H1 (cell line): ENCODE measurements around the gene MYOG. TPM values are rescaled to one million over a fixed set of nuclear protein-coding genes. Genes with fewer than 3 reads are reported as not detected.

Experiments
- CTCF ChIA-PET: fragments of 300-600 bp; sonication (Branson Sonifier 250); formaldehyde crosslinking; loops from one replicate; lab custom pipeline; 2021; ENCODE audit not compliant: partially characterized antibody; lab: Charles Lee
- POLR2A ChIA-PET: fragments of 300-600 bp; sonication (Branson Sonifier 250); formaldehyde crosslinking; loops from one replicate; lab custom pipeline; 2021; ENCODE audit warnings: inconsistent platforms; ENCODE audit not compliant: partially characterized antibody; lab: Charles Lee
- DNase-seq, 2 experiments: peaks; one replicate each; pipeline versions ENCODE4 v3.0.0 to v3.0.0-alpha.2; 2010 to 2022; ENCODE audit warnings: low spot score in 2 of 2, low read depth in 1 of 2, mixed read lengths in 1 of 2
- FAIRE-seq: peaks from 2 replicates; lab custom pipeline; 2011; peaks lifted over from hg19 to GRCh38; lab: Jason Lieb, UNC
- H2AFZ ChIP-seq: 2 replicates; pipeline ENCODE4 v1.8.1; 2012; ENCODE audit warnings: low read length, inconsistent platforms
- H2AK5ac ChIP-seq: 2 replicates; pipeline ENCODE4 v1.6.1; 2013; ENCODE audit warnings: low read depth, low read length
- H2BK120ac ChIP-seq: replicated peaks from 2 replicates; pipeline ENCODE3; 2013; ENCODE audit warnings: low read depth, low read length, inconsistent platforms
- H2BK12ac ChIP-seq: 2 replicates; pipeline ENCODE4 v1.6.1; 2013; ENCODE audit warnings: low read depth, low read length
- H2BK15ac ChIP-seq: 2 replicates; pipeline ENCODE4 v1.6.1; 2013; ENCODE audit warnings: low read length
- H2BK20ac ChIP-seq: 2 replicates; pipeline ENCODE4 v1.6.1; 2013; ENCODE audit warnings: low read length
- H2BK5ac ChIP-seq: 2 replicates; pipeline ENCODE4 v1.6.1; 2013; ENCODE audit warnings: low read depth, low read length
- H3K14ac ChIP-seq: 2 replicates; pipeline ENCODE4 v1.6.1; 2013; ENCODE audit warnings: inconsistent platforms; ENCODE audit not compliant: insufficient read length
- H3K18ac ChIP-seq: 2 replicates; pipeline ENCODE4 v1.6.1; 2013; ENCODE audit warnings: low read length; ENCODE audit errors: extremely low read depth
- H3K23ac ChIP-seq: 2 replicates; pipeline ENCODE4 v1.6.1; 2013; ENCODE audit warnings: inconsistent platforms; ENCODE audit not compliant: insufficient read length
- H3K23me2 ChIP-seq: 2 replicates; pipeline ENCODE4 v1.6.1; 2013; ENCODE audit warnings: low read depth, low read length
- H3K27ac ChIP-seq: 2 replicates; pipeline ENCODE4 v1.6.1; 2011; ENCODE audit warnings: low read depth, low read length, inconsistent platforms
- H3K27me3 ChIP-seq, 4 experiments: replicated peaks in 1 of 4; 1 replicate in 1 of 4; 2 replicates in 3 of 4; pipeline versions ENCODE4 v1.6.1 to v1.8.1; 2011 to 2013; ENCODE audit warnings: low read length in 3 of 4, mild to moderate bottlenecking in 3 of 4, inconsistent platforms in 2 of 4, mixed read lengths in 2 of 4, moderate library complexity in 1 of 4; ENCODE audit not compliant: control insufficient read depth in 3 of 4, insufficient read depth in 3 of 4; ENCODE audit errors: extremely low read depth in 1 of 4
- H3K36me3 ChIP-seq, 4 experiments: 2 replicates each; pipeline versions ENCODE4 v1.6.1 to v1.8.1; 2011 to 2013; ENCODE audit warnings: mild to moderate bottlenecking in 4 of 4, low read length in 3 of 4, moderate library complexity in 2 of 4, control low read depth in 1 of 4, inconsistent platforms in 1 of 4; ENCODE audit not compliant: insufficient read depth in 4 of 4, control insufficient read depth in 2 of 4
- H3K4ac ChIP-seq: replicated peaks from 2 replicates; pipeline ENCODE3; 2013; ENCODE audit warnings: low read length, low read depth, mixed read lengths, inconsistent platforms; ENCODE audit not compliant: insufficient read length
- H3K4me1 ChIP-seq, 4 experiments: replicated peaks in 1 of 4; 1 replicate in 1 of 4; 2 replicates in 3 of 4; pipeline versions ENCODE4 v1.6.1 to v1.8.1; 2011 to 2013; ENCODE audit warnings: low read length in 3 of 4, inconsistent platforms in 2 of 4, mixed read lengths in 1 of 4; ENCODE audit not compliant: insufficient read depth in 4 of 4, control insufficient read depth in 3 of 4
- H3K4me2 ChIP-seq, 2 experiments: 2 replicates each; pipeline versions ENCODE4 v1.6.1 to v1.8.1; 2011 to 2013; ENCODE audit warnings: low read depth in 2 of 2, low read length in 2 of 2, control low read depth in 1 of 2, inconsistent platforms in 1 of 2, mild to moderate bottlenecking in 1 of 2; ENCODE audit not compliant: insufficient read depth in 1 of 2
- H3K4me3 ChIP-seq, 4 experiments: fragments of 200-600, 300-600 bp in 1 of 4; sonication (generic), shearing (Covaris generic), sonication (Bioruptor Twin) in 1 of 4; 2 replicates each; pipeline versions ENCODE4 v1.5.1 to v1.8.1; 2011 to 2016; ENCODE audit warnings: low read length in 4 of 4, low read depth in 3 of 4, control low read depth in 2 of 4, inconsistent platforms in 2 of 4, mild to moderate bottlenecking in 2 of 4, mixed read lengths in 1 of 4, moderate library complexity in 1 of 4; ENCODE audit not compliant: insufficient read depth in 2 of 4; ENCODE audit errors: extremely low read depth in 1 of 4
- H3K56ac ChIP-seq: replicated peaks from 2 replicates; pipeline ENCODE3; 2013; ENCODE audit warnings: low read depth, mild to moderate bottlenecking, mixed read lengths, low read length, inconsistent platforms; ENCODE audit not compliant: insufficient read length
- H3K79me1 ChIP-seq: 2 replicates; pipeline ENCODE4 v1.6.1; 2013; ENCODE audit warnings: low read depth, low read length, control low read depth
- H3K79me2 ChIP-seq, 2 experiments: 2 replicates each; pipeline versions ENCODE4 v1.6.1 to v1.8.1; 2012 to 2013; ENCODE audit warnings: low read length in 2 of 2, mild to moderate bottlenecking in 2 of 2, inconsistent platforms in 1 of 2; ENCODE audit not compliant: insufficient read depth in 2 of 2, control insufficient read depth in 1 of 2
- H3K9ac ChIP-seq, 4 experiments: replicated peaks in 1 of 4; 1 replicate in 1 of 4; 2 replicates in 3 of 4; pipeline versions ENCODE4 v1.6.1 to v1.8.1; 2011 to 2013; ENCODE audit warnings: low read depth in 3 of 4, low read length in 3 of 4, control low read depth in 2 of 4, mild to moderate bottlenecking in 2 of 4, moderate library complexity in 2 of 4, inconsistent platforms in 1 of 4; ENCODE audit errors: extremely low read depth in 1 of 4
- H3K9me3 ChIP-seq, 2 experiments: 2 replicates each; pipeline versions ENCODE4 v1.6.1 to v1.8.1; 2012 to 2013; ENCODE audit warnings: mild to moderate bottlenecking in 2 of 2, moderate library complexity in 2 of 2, control low read depth in 1 of 2, inconsistent platforms in 1 of 2, low read depth in 1 of 2, low read length in 1 of 2, mixed read lengths in 1 of 2; ENCODE audit not compliant: insufficient read depth in 2 of 2
- H4K20me1 ChIP-seq, 2 experiments: replicated peaks in 1 of 2; 2 replicates each; pipeline versions ENCODE3 to v1.8.1; 2011 to 2013; ENCODE audit warnings: inconsistent platforms in 2 of 2, low read length in 2 of 2, mild to moderate bottlenecking in 1 of 2; ENCODE audit not compliant: insufficient read depth in 2 of 2, control insufficient read depth in 1 of 2
- H4K5ac ChIP-seq: 2 replicates; pipeline ENCODE4 v1.6.1; 2013; ENCODE audit warnings: low read length, low read depth, mixed read lengths, inconsistent platforms; ENCODE audit not compliant: insufficient read length
- H4K8ac ChIP-seq: 2 replicates; pipeline ENCODE4 v1.8.0; 2013; ENCODE audit warnings: mild to moderate bottlenecking, moderate library complexity, low read length, inconsistent platforms; ENCODE audit not compliant: insufficient read depth; ENCODE audit errors: extremely low read depth
- H4K91ac ChIP-seq: replicated peaks from 2 replicates; pipeline ENCODE3; 2013; ENCODE audit warnings: low read length, mixed read lengths, inconsistent platforms; ENCODE audit not compliant: insufficient read length
- EGR1 ChIP-seq: IDR thresholded peaks from 2 replicates; pipeline ENCODE4 v1.6.1; 2011; ENCODE audit warnings: low read depth, low read length, borderline replicate concordance
- WGBS, 2 experiments: shearing (Covaris generic) in 1 of 2; methylation state at CpG; one replicate each; pipeline versions ENCODE4 v1.1.6 to v1.1.7; 2013 to 2015; ENCODE audit warnings: low lambda C conversion rate in 2 of 2, mixed read lengths in 2 of 2, inconsistent platforms in 1 of 2, low coverage in 1 of 2, missing lambda C conversion rate in 1 of 2; ENCODE audit not compliant: insufficient replicate concordance in 2 of 2, insufficient coverage in 1 of 2, insufficient read length in 1 of 2; ENCODE audit errors: extremely low coverage in 1 of 2, missing lambda C conversion rate in 1 of 2; 5-methylcytosine and 5-hydroxymethylcytosine counted together
- polyA plus RNA-seq, 7 experiments: library from polyadenylated mRNA; depleted of rRNA in 3 of 7; stranded (reverse) in 5 of 7; unstranded in 2 of 7; fragments of >200 nt in 5 of 7; fragments of 200-250 nt in 2 of 7; gene quantifications; 1 replicate in 5 of 7; 2 replicates in 1 of 7; 4 replicates in 1 of 7; pipeline versions ENCODE4 v1.2.1 to v1.2.3, GENCODE V29; 2011 to 2013; ENCODE audit warnings: missing spikeins in 2 of 7, mixed read lengths in 2 of 7
- total RNA-seq: library from RNA; stranded (reverse); fragmentation: NEBNext Ultra II Directional; extraction: Animal tissue kit (Norgen Biotek cat#: 25700); gene quantifications from 2 replicates; pipeline ENCODE4 v1.2.1, GENCODE V29; 2021

The MYOG gene
- total and polyA plus RNA-seq, 2 of the 8 experiments (the other 6 are each of a cell fraction or from before 2014, with no cell fraction given): not detected

DNA sequence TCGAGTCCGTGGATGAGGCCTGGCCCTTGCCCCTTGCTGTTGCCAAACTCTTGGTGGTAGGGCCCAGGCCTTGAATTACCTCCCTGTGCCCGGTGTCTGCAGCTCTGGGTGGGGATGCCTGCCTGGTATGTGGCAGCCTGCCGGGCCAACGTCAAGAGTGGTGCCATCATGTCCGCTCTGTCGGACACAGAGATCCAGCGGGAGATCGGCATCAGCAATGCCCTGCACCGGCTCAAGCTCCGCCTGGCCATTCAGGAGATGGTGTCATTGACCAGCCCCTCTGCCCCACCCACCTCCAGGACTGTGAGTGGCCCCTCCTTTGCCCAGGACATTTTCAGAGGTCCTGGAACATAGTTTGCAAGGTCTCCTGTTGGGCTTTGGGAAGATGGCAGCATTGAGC lies 25.7 kb downstream of the MYOG start:
- DNase-seq (no peak), FAIRE-seq (no peak)
- Histone ChIP-seq H4K91ac (no peak overlapping the region), H3K27me3 (no peaks in the 10 kb centered on the region), H3K23me2 (no peaks in the 10 kb centered on the region), H3K36me3 (peaks cover 0 to 3% (median 0%) of the 10 kb centered on the region in 4 experiments; a peak in 2 of 8 replicates), H4K20me1 (no peaks in the 10 kb centered on the region), H3K79me1 (no peaks in the 10 kb centered on the region), H2BK120ac (no peak overlapping the region), H2AFZ (no peak overlapping the region), H3K9ac (no peak overlapping the region), H3K4ac (no peak overlapping the region), H2BK15ac (no peak overlapping the region), H3K4me1 (peaks cover under 1 to 5% (median 4%) of the 10 kb centered on the region in 4 experiments; a peak in 6 of 7 replicates), H2BK5ac (no peak overlapping the region), H2BK12ac (no peak overlapping the region), H3K14ac (no peak overlapping the region), H4K8ac (no peak overlapping the region), H2BK20ac (no peak overlapping the region), H3K4me2 (no peak overlapping the region), H4K5ac (no peak overlapping the region), H3K9me3 (no peaks in the 10 kb centered on the region), H2AK5ac (no peak overlapping the region), H3K18ac (no peak overlapping the region), H3K27ac (no peak overlapping the region), H3K79me2 (no peaks in the 10 kb centered on the region), H3K23ac (no peak overlapping the region), H3K4me3 (no peak overlapping the region), H3K56ac (no peak overlapping the region)
- ChIA-PET POLR2A (no interaction called here), CTCF (interaction anchor here (7.6 to 49.7 kb wide), 7 partner anchors 4 to 208 kb away, joined by 48 to 1089 read pairs (median 198); partner anchors contain the start of genes ADORA1, MYOG and PPFIA4)
- no peak for TF ChIP-seq EGR1
- 97% methylated on average over 11 of the region's 11 CpGs; no CpG with 5 or more reads in 1 of the 2 experiments for WGBS, 2 experiments
